Neural progenitor cell (in vitro differentiated cells): ENCODE data around the gene MSI2.

Experiments used
- CTCF ChIP-seq: fragments of 200-600 bp; sonication (generic); IDR thresholded peaks from 2 replicates; pipeline ENCODE4 v1.5.1; 2017; ENCODE audit warnings: antibody characterized with exemption, mild to moderate bottlenecking
- EZH2 ChIP-seq: fragments of 200-600 bp; sonication (generic); IDR thresholded peaks from 2 replicates; pipeline ENCODE4 v1.6.1; 2017; ENCODE audit warnings: antibody characterized with exemption, mild to moderate bottlenecking, moderate library complexity

DNA sequence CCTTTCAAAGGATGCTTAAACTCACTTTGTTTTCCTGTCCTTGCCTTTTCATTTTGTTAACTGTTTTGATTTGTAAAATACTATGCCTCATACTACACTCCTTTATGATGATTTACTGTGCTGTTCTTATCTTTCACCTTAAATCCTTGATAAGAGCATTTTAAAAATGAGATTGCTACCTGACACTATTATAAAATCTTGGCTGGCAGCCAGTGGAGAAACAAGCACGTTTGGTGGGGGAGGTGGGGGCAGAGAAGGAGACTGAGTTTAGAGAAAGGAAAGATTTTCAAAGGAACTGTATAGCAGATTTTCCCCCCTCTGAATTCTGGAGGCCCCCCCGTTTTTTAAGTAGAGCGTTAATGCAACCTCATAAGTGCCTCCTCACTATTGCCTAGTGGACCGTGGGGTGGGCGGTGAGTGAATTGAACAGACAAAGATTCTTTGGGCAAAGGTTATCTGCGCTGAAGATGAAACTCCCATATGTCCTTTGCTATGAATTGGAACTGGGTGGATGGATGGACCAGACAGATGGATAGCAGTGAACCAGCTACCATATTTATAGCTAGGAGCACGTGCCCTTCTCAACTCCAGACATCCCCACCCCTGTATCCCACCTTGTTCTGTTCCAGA is 288.6 kb downstream of the MSI2 start:
- TF ChIP-seq CTCF (no peak), EZH2 (no peak)
